ENCODE data around the gene OXER1.
A peak's percentile ranks its signal among the peaks of the same experiment; 100 is the strongest.

OXER1 gene

DNA sequence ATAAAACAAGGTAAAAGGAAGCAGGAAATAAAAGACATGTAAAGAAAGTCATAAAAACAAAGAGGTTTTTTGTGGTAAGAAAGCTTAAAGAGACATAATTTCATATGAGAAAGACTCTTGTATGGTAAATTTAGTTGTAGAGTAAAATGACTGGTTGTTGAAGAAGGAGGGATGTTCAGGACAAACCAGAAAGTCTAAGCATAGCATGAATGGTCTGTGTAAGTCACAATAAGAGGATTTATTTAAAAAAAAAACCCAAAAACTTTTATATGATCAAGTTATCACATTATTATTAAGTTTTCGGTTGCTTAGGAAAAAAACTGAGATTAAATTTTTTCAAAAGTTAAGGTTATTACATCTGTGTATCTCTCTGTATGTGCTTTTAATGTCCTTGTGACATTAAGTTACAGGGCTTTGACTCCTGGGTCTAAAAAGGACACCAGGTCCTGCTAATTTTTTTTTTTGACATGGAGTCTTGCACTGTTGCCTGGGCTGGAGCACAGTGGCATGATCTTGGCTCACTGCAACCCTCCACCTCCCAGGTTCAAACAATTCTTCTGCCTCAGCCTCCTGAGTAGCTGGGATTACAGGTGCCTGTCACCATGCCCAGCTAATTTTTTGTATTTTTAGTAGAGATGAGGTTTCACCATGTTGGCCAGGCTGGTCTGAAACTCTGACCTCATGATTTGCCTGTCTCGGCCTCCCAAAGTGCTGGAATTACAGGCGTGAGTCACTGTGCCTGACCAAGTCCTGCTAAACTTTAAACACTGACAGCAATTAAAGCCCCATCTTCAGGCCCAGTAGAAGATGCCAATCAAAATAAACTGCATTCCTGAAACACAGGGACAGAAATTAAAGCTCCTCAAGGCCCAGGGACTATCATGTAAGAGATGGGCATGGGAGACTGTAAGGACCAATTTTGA lies 14.2 kb upstream of the OXER1 start:
- no peaks in the 10 kb centered on the region for H3K79me2 ChIP-seq (ENCODE audit: control insufficient read depth, low read length)
- H3K27ac ChIP-seq (ENCODE audit: low read depth, low read length), result no peak overlapping the region
- no peaks in the 10 kb centered on the region for H3K36me3 ChIP-seq (ENCODE audit: control insufficient read depth, low read length)
- no peaks in the 10 kb centered on the region for H3K27me3 ChIP-seq (ENCODE audit: control insufficient read depth, low read length)
- H3K4me2 ChIP-seq (ENCODE audit: low read length), result no peak overlapping the region
- TF ChIP-seq EZH2phosphoT487 (IDR thresholded peaks at IDR 0.05; ENCODE audit: borderline replicate concordance, low read length) (no peak), CTCF (IDR thresholded peaks at IDR 0.05; ENCODE audit: low read depth, low read length, poor library complexity, severe bottlenecking) (no peak)
- peaks cover 14% of the 10 kb centered on the region for H3K4me1 ChIP-seq (ENCODE audit: control insufficient read depth, low read length)
- H3K9me2 ChIP-seq (replicated peaks; ENCODE audit: control insufficient read depth, low read length), result no peaks in the 10 kb centered on the region
- no peak overlapping the region for H3K4me3 ChIP-seq (ENCODE audit: low read length)
- peaks cover 8% of the 10 kb centered on the region for H3K9me3 ChIP-seq (ENCODE audit: control insufficient read depth, insufficient read depth, low read length)
- H4K20me1 ChIP-seq (ENCODE audit: control insufficient read depth, insufficient read depth, low read depth, low read length), result no peaks in the 10 kb centered on the region
- 0 out of 2 replicates have a peak, but pooled peaks cover 4% of the 10 kb centered on the region for H3F3A ChIP-seq (ENCODE audit: control insufficient read depth, insufficient read depth)

DNA sequence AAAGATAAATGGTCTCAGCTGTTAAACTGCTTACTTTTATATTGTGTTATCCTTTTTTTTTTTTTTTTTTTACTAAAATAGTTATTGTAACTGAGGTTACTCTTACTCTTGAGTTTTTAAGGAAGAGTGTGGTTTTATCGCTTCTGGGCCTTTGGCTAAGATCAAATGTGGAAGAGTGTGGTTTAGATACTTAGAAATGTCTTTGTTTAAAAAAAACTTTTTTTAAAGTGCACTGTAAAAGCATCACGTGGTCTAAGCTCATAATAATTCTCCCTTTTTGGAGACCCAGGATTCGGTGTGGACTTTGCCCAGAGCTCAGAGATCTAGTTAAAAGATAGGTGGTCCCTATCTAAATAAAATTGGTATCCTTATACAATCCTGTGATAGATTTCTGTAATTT lies 11.9 kb upstream of the OXER1 start:
- no peaks in the 10 kb centered on the region for H3K36me3 ChIP-seq (ENCODE audit: control insufficient read depth, low read length)
- peaks cover 8% of the 10 kb centered on the region for H3K9me3 ChIP-seq (ENCODE audit: control insufficient read depth, insufficient read depth, low read length)
- TF ChIP-seq CTCF (IDR thresholded peaks at IDR 0.05; ENCODE audit: low read depth, low read length, poor library complexity, severe bottlenecking) (no peak), EZH2phosphoT487 (IDR thresholded peaks at IDR 0.05; ENCODE audit: borderline replicate concordance, low read length) (no peak)
- no peaks in the 10 kb centered on the region for H3K9me2 ChIP-seq (replicated peaks; ENCODE audit: control insufficient read depth, low read length)
- peak overlapping the region; percentile 39; the same call in 1 of the 2 replicates for H3K4me2 ChIP-seq (ENCODE audit: low read length)
- no peaks in the 10 kb centered on the region for H3K79me2 ChIP-seq (ENCODE audit: control insufficient read depth, low read length)
- no peaks in the 10 kb centered on the region for H4K20me1 ChIP-seq (ENCODE audit: control insufficient read depth, insufficient read depth, low read depth, low read length)
- peak overlapping the region; percentile 12; the same call in 1 of the 2 replicates for H3K27ac ChIP-seq (ENCODE audit: low read depth, low read length)
- H3F3A ChIP-seq (ENCODE audit: control insufficient read depth, insufficient read depth), result 0 out of 2 replicates have a peak, but pooled peaks cover 4% of the 10 kb centered on the region
- peaks cover 14% of the 10 kb centered on the region for H3K4me1 ChIP-seq (ENCODE audit: control insufficient read depth, low read length)
- no peaks in the 10 kb centered on the region for H3K27me3 ChIP-seq (ENCODE audit: control insufficient read depth, low read length)
- no peak overlapping the region for H3K4me3 ChIP-seq (ENCODE audit: low read length)

GRCh38 chr2:42775186-42775585 lies 11.3 kb upstream of the OXER1 start:
- no peak for TF ChIP-seq CTCF (IDR thresholded peaks at IDR 0.05; ENCODE audit: low read depth, low read length, poor library complexity, severe bottlenecking)
- no peak for TF ChIP-seq EZH2phosphoT487 (IDR thresholded peaks at IDR 0.05; ENCODE audit: borderline replicate concordance, low read length)
- Histone ChIP-seq H3K4me3 (ENCODE audit: low read length) (no peak overlapping the region), H3F3A (ENCODE audit: control insufficient read depth, insufficient read depth) (0 out of 2 replicates have a peak, but pooled peaks cover 4% of the 10 kb centered on the region), H3K27me3 (ENCODE audit: control insufficient read depth, low read length) (no peaks in the 10 kb centered on the region), H4K20me1 (ENCODE audit: control insufficient read depth, insufficient read depth, low read depth, low read length) (no peaks in the 10 kb centered on the region), H3K4me1 (ENCODE audit: control insufficient read depth, low read length) (peaks cover 17% of the 10 kb centered on the region), H3K4me2 (ENCODE audit: low read length) (peak overlapping the region; percentile 39; the same call in 1 of the 2 replicates), H3K27ac (ENCODE audit: low read depth, low read length) (peak overlapping the region; percentile 12; the same call in 1 of the 2 replicates), H3K9me2 (replicated peaks; ENCODE audit: control insufficient read depth, low read length) (no peaks in the 10 kb centered on the region), H3K36me3 (ENCODE audit: control insufficient read depth, low read length) (no peaks in the 10 kb centered on the region), H3K9me3 (ENCODE audit: control insufficient read depth, insufficient read depth, low read length) (peaks cover 8% of the 10 kb centered on the region), H3K79me2 (ENCODE audit: control insufficient read depth, low read length) (no peaks in the 10 kb centered on the region)
